ENCODE data around the gene TGM1.

- TF ChIP-seq EZH2 (IDR thresholded peaks at IDR 0.05) (no peak), EZH2phosphoT487 (IDR thresholded peaks at IDR 0.05) (no peak)
- TF ChIP-seq, protein P1, sequence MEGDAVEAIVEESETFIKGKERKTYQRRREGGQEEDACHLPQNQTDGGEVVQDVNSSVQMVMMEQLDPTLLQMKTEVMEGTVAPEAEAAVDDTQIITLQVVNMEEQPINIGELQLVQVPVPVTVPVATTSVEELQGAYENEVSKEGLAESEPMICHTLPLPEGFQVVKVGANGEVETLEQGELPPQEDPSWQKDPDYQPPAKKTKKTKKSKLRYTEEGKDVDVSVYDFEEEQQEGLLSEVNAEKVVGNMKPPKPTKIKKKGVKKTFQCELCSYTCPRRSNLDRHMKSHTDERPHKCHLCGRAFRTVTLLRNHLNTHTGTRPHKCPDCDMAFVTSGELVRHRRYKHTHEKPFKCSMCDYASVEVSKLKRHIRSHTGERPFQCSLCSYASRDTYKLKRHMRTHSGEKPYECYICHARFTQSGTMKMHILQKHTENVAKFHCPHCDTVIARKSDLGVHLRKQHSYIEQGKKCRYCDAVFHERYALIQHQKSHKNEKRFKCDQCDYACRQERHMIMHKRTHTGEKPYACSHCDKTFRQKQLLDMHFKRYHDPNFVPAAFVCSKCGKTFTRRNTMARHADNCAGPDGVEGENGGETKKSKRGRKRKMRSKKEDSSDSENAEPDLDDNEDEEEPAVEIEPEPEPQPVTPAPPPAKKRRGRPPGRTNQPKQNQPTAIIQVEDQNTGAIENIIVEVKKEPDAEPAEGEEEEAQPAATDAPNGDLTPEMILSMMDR (IDR thresholded peaks at IDR 0.05): no peak
Measured at GRCh38 chr14:24272467-24272866, 9.5 kb upstream of the TGM1 start.

All from neural progenitor cell (in vitro differentiated cells).